ENCODE measurements around the gene DENND6B.
A peak's percentile ranks its signal among the peaks of the same experiment; 100 is the strongest.

DENND6B gene

DNA sequence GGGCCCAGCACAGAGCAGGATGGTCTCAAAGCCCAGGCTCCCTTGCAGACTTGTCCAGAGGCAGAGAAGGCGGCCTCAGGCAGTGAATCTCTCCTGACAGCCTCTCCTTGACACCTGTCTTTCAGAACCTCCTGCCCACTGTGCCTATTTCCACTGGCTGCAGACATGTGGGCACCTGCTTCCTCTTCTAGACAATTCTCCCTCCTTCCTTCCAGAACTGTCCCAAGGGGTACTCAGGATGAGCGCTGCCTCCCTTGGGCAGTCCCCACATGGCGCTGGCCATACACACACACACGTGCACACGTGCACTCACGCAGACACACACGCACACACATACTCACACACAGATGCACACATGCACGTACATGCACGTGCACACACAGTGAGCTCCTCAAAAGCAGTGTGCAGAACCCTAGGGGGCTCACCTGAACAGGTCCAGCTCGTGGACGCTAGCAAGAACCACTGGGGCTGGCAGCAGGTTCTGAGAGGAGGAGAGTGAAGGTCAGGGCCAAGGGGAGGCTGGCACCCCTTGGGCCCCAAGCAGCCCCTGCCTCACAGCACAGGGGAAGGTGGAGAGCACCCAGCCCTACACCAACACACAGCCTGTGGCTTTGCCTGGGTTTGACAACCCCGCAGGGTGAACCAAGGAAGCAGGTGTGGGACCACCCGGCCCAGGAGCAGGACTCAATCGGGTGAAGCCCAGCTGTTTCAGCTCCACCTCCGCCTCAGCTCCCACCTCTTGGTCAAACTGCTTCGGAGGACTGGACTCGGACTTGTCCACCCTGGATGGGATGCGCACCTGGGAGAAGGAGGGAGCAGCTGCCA lies 11.3 kb downstream of the DENND6B start:
- DNase-seq (ENCODE audit: low spot score) (no peak), FAIRE-seq (no peak)

DNA sequence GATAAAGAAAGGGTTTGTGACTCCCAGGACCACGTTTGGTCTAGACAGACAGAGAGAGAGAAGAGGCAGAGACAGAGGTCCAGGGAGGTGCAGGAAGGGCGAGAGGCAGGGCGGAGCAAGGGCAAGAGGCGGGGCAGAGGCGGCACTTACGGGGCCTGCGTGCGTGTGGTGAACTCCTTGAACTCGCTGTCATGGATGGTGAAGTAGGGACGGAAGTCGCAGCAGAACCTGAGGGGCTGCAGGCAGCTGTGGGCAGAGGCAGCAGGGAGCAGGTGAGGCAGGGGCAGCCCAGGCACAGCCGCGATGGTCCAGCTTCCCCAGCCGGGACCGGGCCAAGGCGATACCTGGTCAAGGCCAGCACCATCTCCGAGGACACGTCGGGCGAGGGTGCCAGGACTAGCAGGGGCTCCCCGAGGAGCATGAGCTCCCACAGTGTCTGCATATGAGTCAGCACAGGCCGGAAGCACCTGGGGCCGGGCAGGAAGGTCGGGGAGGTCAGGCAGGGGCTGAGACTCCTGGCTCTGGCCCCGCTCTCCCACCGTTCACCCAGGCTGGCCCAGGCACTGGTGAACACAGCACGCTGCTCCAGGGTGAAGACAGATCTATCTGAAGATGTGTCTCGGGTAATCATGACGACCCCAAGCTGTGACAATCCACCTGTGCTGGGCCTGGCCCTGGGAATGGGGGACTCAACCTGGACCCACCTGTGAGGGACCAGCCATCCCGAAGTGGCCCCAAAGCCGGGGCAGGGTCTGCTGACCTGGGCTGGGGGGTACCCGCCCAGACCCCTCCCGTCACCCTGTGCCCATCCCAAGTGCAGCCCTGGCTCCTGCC lies 12.1 kb downstream of the DENND6B start:
- FAIRE-seq = no peak
- no peak for DNase-seq (ENCODE audit: low spot score)

GRCh38 chr22:50314081-50314454 lies 12.7 kb downstream of the DENND6B start:
- no peak for FAIRE-seq
- no peak for DNase-seq (ENCODE audit: low spot score)

- DNase-seq (ENCODE audit: low spot score) (no peak), FAIRE-seq (no peak)
Observed at GRCh38 chr22:50313600-50313999, 13.2 kb downstream of the DENND6B start.

DNA sequence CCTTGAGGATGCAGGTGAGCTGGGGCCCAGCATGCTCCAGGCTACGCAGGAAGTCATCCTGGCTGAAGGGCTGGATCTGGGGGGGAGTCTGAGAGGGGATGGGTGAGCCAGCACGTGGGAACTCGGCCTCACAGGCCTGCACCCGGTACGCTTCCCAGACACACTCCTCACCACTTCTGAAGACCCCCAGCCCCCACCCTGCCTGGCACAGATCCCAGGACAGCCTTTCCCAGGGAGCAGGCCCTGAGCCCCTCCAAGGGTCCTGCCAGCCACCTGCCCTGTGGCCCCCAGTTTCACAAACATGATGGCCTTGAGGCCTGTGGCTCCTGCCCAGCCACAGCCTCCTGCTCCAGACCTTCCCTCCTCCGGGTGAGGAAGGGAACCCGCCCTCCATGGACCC lies 13.8 kb downstream of the DENND6B start:
- FAIRE-seq = no peak
- no peak for DNase-seq (ENCODE audit: low spot score)

- no peak for FAIRE-seq
Observed at GRCh38 chr22:50312371-50312770, 14.4 kb downstream of the DENND6B start.

DNA sequence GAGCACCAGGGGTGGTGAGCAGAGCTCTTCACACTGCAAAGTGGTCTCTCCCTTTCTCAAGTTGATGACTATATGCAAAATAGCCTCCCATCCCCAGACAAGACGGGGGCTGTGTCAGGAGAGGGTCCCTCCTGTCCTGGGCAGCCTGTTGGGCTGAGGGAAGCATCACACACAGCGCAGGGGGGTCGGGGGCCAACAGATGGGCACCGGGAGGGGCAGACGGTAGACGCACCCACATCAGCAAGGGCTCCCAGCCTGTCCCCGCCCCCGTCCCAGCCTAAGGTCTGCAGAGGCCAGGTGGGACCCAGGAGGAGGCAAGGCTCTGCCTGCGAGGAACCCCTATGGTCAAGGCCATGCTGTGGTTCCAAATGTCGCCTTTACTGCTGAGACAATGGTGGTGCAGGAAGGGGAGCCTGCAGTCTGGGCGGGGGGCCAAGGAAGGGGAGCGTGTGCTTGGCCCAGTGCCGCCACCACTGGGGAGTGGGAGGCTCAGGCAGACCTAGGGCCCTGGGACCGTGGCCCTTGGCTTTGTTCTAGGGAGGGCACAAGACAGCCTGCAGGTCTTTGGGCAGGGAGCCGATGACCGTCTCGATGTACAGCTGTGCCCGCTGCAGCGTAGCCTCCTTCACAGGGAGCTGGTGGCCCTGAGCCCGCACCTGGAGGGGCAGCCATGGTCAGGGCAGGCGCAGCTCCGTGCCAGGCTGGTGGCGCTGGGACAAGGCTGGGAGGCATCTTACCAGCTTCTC lies 15.0 kb downstream of the DENND6B start:
- no peak for FAIRE-seq
- DNase-seq (ENCODE audit: low spot score) = no peak

More at GRCh38 chr22:50312371-50312770, 14.4 kb downstream of the DENND6B start:
- no peak for DNase-seq (ENCODE audit: low spot score)

- DNase-seq (ENCODE audit: low spot score) = no peak
- FAIRE-seq = no peak
Observed at GRCh38 chr22:50310949-50311444, 15.8 kb downstream of the DENND6B start.

DNA sequence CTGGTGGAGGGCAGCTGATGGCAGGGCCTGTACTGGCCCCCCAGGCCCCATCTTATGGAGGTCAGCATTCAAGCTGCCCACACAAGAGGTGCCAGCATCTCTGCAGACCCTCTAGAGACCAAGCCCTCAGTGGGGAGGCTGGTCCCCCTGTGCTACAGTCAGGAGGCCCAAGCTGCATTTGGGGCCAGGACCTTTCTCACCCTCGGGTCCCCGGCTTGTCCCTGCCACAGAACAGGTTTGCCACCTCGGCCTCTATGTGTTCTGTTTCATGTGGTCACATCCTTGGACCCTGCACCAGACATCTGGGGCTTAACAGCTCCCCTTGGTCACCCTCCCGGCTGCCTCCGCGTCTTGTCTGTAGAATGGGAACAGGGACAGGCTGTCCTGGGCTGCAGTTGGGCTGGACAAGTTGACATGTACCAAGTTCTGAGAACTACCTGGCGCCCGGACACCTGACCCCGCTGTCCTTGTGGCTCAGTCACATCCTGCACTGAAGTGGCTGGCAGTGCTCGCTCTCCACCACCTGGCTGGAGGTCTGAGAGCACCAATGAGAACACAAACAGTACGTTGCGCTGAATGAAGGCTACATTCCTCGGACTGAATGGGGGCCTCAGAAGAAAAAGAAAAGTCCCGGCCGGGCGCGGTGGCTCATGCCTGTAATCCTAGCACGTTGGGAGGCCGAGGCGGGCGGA lies 16.6 kb downstream of the DENND6B start:
- DNase-seq (ENCODE audit: low spot score) = no peak
- no peak for FAIRE-seq

DNA sequence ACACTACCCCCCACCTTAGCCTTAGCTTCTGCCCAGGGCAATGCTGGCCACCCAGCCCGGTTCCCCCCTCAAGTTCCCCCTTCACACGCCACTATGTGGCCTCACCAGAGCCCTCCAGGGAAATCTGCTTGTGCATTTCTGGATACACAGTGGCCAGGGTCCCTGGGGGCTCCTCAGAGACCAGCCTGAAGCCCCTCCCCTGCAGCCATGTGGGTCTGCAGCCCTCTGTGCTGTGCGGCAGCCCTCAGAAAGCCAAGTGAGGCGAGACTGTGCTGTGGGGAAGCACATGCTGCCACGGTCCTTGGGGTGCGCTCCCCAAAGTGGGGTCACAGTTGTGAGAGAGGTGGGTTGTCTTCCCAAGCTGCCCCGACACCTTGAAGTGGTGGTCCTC lies 17.2 kb downstream of the DENND6B start:
- no peak for DNase-seq (ENCODE audit: low spot score)
- FAIRE-seq = no peak

GRCh38 chr22:50308986-50309600 lies 17.7 kb downstream of the DENND6B start:
- no peak for DNase-seq (ENCODE audit: low spot score)
- no peak for FAIRE-seq

DNA sequence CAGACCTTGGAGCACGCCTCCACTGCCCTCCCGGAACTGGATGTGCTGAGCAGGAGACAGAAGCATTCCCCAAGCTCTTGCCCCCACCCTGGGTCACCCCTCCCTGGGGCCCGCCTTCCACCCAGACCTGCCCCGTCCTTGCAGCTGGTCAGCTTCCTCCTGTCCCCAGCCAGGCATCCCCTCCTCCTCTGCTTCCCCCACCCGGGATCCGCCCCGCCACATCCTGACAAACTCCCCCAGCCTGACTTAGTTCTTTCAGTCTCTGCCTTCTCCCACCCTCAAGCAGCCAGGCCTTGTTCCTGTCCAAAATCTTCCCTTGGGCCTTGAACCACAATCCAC lies 18.2 kb downstream of the DENND6B start:
- FAIRE-seq (no peak), DNase-seq (ENCODE audit: low spot score) (peak; percentile 75)

DNA sequence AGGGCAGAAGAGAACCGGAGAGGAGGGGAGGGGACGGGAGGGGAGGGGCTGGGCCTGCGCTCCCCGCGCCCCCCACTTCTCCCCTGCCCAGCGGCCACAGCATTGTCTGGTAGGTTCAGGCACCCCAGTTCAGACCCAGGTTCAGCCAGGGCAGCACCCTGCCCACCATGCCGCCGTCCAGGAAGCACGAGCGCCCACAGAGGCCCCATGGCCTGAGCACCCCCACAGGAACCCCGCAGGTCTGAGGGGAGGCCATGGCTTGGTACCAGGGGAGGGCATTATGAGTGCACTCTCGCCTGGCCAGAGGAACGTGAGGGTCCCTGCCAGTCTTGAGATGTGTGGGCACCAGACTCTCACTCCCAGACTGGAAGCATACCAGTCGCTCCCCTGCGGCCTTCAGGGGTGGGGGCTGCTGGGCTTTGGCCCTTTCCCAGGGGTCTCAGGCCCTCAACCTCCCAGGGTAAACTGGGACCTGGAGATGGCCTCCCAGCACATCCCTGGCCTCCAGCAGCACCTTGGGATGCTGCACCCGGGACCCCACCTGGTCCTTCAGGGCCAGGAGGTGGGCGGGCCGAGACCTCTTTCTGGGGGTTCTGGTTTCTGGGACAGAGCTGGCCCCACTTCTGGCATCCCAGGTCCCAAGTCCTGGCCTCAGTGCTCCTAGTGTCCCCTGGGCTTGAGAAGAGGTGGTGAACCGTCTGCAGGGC lies 18.8 kb downstream of the DENND6B start:
- no peak for FAIRE-seq
- no peak for DNase-seq (ENCODE audit: low spot score)

GRCh38 chr22:50306753-50307749 lies 19.8 kb downstream of the DENND6B start, which contains the start of gene PLXNB2:
PLXNB2 (minus strand) TSS chr22:50307646; CDS start chr22:50290584, 17,062 bp downstream.
- DNase-seq (ENCODE audit: low spot score) (peak; percentile 67), FAIRE-seq (no peak)

GRCh38 chr22:50305923-50306566 lies 20.8 kb downstream of the DENND6B start:
- DNase-seq (ENCODE audit: low spot score) (peak; percentile 95), FAIRE-seq (peak; percentile 94)

GRCh38 chr22:50305393-50305922 lies 21.4 kb downstream of the DENND6B start:
- no peak for DNase-seq (ENCODE audit: low spot score)
- no peak for FAIRE-seq

DNA sequence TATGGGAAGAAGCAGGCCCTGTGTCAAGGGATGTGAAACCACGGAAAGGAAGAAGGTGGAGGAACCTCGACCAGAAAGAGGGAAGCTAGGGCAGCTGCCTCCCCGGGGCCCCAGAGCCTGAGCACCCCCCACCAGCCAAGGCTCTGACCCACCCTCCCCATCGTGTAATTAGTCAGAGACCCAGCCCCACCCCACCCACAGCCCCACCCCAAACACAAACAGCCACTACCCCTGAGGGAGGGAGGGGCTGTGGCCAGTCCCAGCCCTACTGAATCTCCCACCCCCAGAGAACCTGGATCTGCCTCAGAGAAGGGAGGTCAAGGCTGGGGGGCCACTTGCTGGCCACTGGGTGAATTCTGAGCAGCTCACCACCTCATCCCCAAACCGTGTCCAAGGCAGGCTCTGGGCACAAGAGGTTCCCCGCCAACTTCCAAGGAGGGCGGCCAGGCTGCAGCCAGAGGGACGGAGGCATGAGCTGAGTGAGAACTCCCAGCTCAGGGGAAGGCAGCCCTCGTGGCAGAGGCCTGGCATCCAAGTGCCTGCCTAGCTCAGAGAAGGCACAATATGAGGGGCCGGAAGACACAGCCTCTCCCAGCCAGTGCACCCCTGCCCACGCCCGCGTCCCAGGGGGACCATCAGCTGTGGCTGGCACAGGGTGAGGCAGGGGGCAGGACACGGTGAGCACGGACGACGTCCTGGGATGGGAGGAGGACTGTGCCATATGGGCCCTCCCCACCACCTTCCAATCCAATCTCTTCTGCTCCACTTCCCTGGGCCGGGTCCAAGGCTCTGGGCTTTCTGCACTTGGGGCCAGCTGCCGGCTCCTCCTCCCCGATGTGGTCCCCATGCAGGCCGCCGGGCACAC lies 22.1 kb downstream of the DENND6B start:
- FAIRE-seq = no peak
- DNase-seq (ENCODE audit: low spot score) = peak; percentile 45
